Uterus (tissue), 2 donors: ENCODE data around the gene MISP.

ENCODE experiments used
- CTCF ChIP-seq, 4 experiments: fragments of 200-600 bp in 2 of 4; fragments of 450-650 bp in 2 of 4; sonication (generic) in 2 of 4; IDR thresholded peaks; one replicate each; pipeline ENCODE4 v1.5.1; 2016 to 2019; ENCODE audit warnings: antibody characterized with exemption in 4 of 4, mild to moderate bottlenecking in 2 of 4, moderate library complexity in 1 of 4
- POLR2A ChIP-seq, 2 donors: fragments of 450-650 bp; IDR thresholded peaks; one replicate each; pipeline ENCODE4 v1.6.1; 2016; ENCODE audit warnings: antibody characterized with exemption in 2 of 2, mild to moderate bottlenecking in 1 of 2, moderate library complexity in 1 of 2

- TF ChIP-seq CTCF (IDR thresholded peaks at IDR 0.05) (no peak), POLR2A (IDR thresholded peaks at IDR 0.05) (no peak)
Measured at GRCh38 chr19:784541-784940, 33.6 kb downstream of the MISP start.
